SK-N-SH (cell line): Measurements from ENCODE around the gene PAPOLB. TPM values are rescaled to one million over a fixed set of nuclear protein-coding genes. Genes with fewer than 3 reads are reported as not detected.

Experiments
- CTCF ChIA-PET: fragments of 300-600, 350-600 bp; formaldehyde crosslinking; extraction: SDS; loops from one replicate; lab custom pipeline; 2021; lab: Yijun Ruan, JAX
- POLR2A ChIA-PET: fragments of 350-600 bp; sonication (Branson Sonifier 250); formaldehyde crosslinking; extraction: SDS; loops from one replicate; lab custom pipeline; 2020; ENCODE audit warnings: antibody characterized with exemption, inconsistent platforms; lab: Yijun Ruan, JAX
- DNase-seq: peaks from one replicate; pipeline ENCODE4 v3.0.0; 2012
- H2AFZ ChIP-seq: fragments of 200-600 bp; sonication (generic); 2 replicates; pipeline ENCODE4 v1.8.1; 2016; ENCODE audit warnings: antibody characterized with exemption, mild to moderate bottlenecking, low read depth
- H3F3A ChIP-seq: fragments of 200-600 bp; sonication (generic); replicated peaks from 2 replicates; pipeline ENCODE3; 2016; ENCODE audit warnings: antibody characterized with exemption, mild to moderate bottlenecking; ENCODE audit not compliant: insufficient read depth
- H3K27ac ChIP-seq, 2 experiments: fragments of 200-500 bp in 1 of 2; fragments of 200-600 bp in 1 of 2; sonication (Bioruptor generic) in 1 of 2; sonication (generic), shearing (Covaris generic) in 1 of 2; 2 replicates each; pipeline versions ENCODE4 v1.5.1 to v1.6.1; 2014 to 2016; ENCODE audit warnings: low read depth in 2 of 2, inconsistent platforms in 1 of 2, low read length in 1 of 2, mild to moderate bottlenecking in 1 of 2, mixed read lengths in 1 of 2
- H3K27me3 ChIP-seq: fragments of 200-600 bp; sonication (generic), shearing (Covaris generic); 2 replicates; pipeline ENCODE4 v1.6.1; 2016; ENCODE audit warnings: mixed run types; ENCODE audit not compliant: insufficient read depth
- H3K36me3 ChIP-seq, 2 experiments: fragments of 200-500 bp in 1 of 2; fragments of 200-600 bp in 1 of 2; sonication (Bioruptor generic) in 1 of 2; sonication (generic) in 1 of 2; replicated peaks in 1 of 2; 2 replicates each; pipeline versions ENCODE3 to v1.5.1; 2014 to 2016; ENCODE audit warnings: low read length in 1 of 2, mild to moderate bottlenecking in 1 of 2; ENCODE audit not compliant: insufficient read depth in 2 of 2, control insufficient read depth in 1 of 2
- H3K4me1 ChIP-seq, 2 experiments: fragments of 200-500 bp in 1 of 2; fragments of 200-600 bp in 1 of 2; sonication (Bioruptor generic) in 1 of 2; sonication (generic), shearing (Covaris generic) in 1 of 2; 2 replicates each; pipeline versions ENCODE4 v1.5.1 to v1.6.1; 2014 to 2016; ENCODE audit warnings: low read depth in 1 of 2, low read length in 1 of 2, mixed run types in 1 of 2; ENCODE audit not compliant: insufficient read depth in 2 of 2, control insufficient read depth in 1 of 2
- H3K4me2 ChIP-seq: fragments of 200-600 bp; sonication (generic), shearing (Covaris generic); 2 replicates; pipeline ENCODE4 v1.6.1; 2017; ENCODE audit warnings: mixed run types
- H3K4me3 ChIP-seq, 2 experiments: fragments of 200-500 bp in 1 of 2; fragments of 200-600 bp in 1 of 2; sonication (Bioruptor generic) in 1 of 2; sonication (generic), shearing (Covaris generic) in 1 of 2; 2 replicates each; pipeline versions ENCODE4 v1.5.1 to v1.8.1; 2014 to 2016; ENCODE audit warnings: low read depth in 2 of 2, inconsistent platforms in 1 of 2, low read length in 1 of 2, mild to moderate bottlenecking in 1 of 2, mixed read lengths in 1 of 2, moderate library complexity in 1 of 2
- H3K79me2 ChIP-seq: fragments of 200-600 bp; sonication (generic); 2 replicates; pipeline ENCODE4 v1.8.1; 2017; ENCODE audit warnings: mild to moderate bottlenecking; ENCODE audit not compliant: insufficient read depth
- H3K9ac ChIP-seq: fragments of 200-600 bp; sonication (generic); 2 replicates; pipeline ENCODE4 v1.6.1; 2017; ENCODE audit warnings: mixed run types
- H3K9me2 ChIP-seq: fragments of 200-600 bp; sonication (generic); 2 replicates; pipeline ENCODE4 v1.6.1; 2017; ENCODE audit warnings: mixed run types
- H3K9me3 ChIP-seq: fragments of 200-600 bp; sonication (generic); 2 replicates; pipeline ENCODE4 v1.6.1; 2017; ENCODE audit warnings: mixed run types, mild to moderate bottlenecking, moderate library complexity
- H4K20me1 ChIP-seq: fragments of 200-600 bp; sonication (generic); 2 replicates; pipeline ENCODE4 v1.6.1; 2017; ENCODE audit warnings: mild to moderate bottlenecking, mixed run types; ENCODE audit not compliant: insufficient read depth
- ELF1 ChIP-seq: IDR thresholded peaks from 2 replicates; pipeline ENCODE4 v1.4.0; 2012
- FOSL2 ChIP-seq: IDR thresholded peaks from 2 replicates; pipeline ENCODE4 v1.4.0; 2012; ENCODE audit warnings: low read depth, mild to moderate bottlenecking, moderate library complexity, borderline replicate concordance
- GATA2 ChIP-seq: sonication (generic); formaldehyde crosslinking; IDR thresholded peaks from 2 replicates; pipeline ENCODE4 v1.5.0; 2020; ENCODE audit warnings: mild to moderate bottlenecking, missing genetic modification reagents
- MAX ChIP-seq: IDR thresholded peaks from 2 replicates; pipeline ENCODE4 v1.4.0; 2012; ENCODE audit warnings: low read depth
- MEF2A ChIP-seq: IDR thresholded peaks from 2 replicates; pipeline ENCODE4 v1.4.0; 2012; ENCODE audit warnings: low read depth, borderline replicate concordance
- MXI1 ChIP-seq: IDR thresholded peaks from 2 replicates; pipeline ENCODE4 v1.6.1; 2012; ENCODE audit warnings: mild to moderate bottlenecking, low read depth, low read length, improper control_type of control experiment
- POLR2AphosphoS5 ChIP-seq: IDR thresholded peaks from 2 replicates; pipeline ENCODE4 v1.6.1; 2012; ENCODE audit warnings: low read depth, low read length
- REST ChIP-seq: IDR thresholded peaks from 2 replicates; pipeline ENCODE4 v1.6.1; 2012; ENCODE audit warnings: mild to moderate bottlenecking, low read depth, low read length, moderate library complexity
- SIN3A ChIP-seq: IDR thresholded peaks from 2 replicates; pipeline ENCODE4 v1.6.1; 2012; ENCODE audit warnings: low read depth, mild to moderate bottlenecking, low read length, moderate library complexity, borderline replicate concordance
- SMC3 ChIP-seq: IDR thresholded peaks from 2 replicates; pipeline ENCODE4 v1.6.1; 2012; ENCODE audit warnings: low read depth, low read length, improper control_type of control experiment
- TCF12 ChIP-seq: IDR thresholded peaks from 2 replicates; pipeline ENCODE4 v1.4.0; 2012
- TEAD4 ChIP-seq: IDR thresholded peaks from 2 replicates; pipeline ENCODE4 v1.4.0; 2012; ENCODE audit warnings: mild to moderate bottlenecking, borderline replicate concordance; ENCODE audit not compliant: insufficient read depth
- USF1 ChIP-seq: IDR thresholded peaks from 2 replicates; pipeline ENCODE4 v1.4.0; 2012; ENCODE audit warnings: low read depth, borderline replicate concordance
- YY1 ChIP-seq: IDR thresholded peaks from 2 replicates; pipeline ENCODE4 v1.4.0; 2012; ENCODE audit warnings: low read depth, mild to moderate bottlenecking
- ZBTB33 ChIP-seq: IDR thresholded peaks from 2 replicates; pipeline ENCODE4 v1.4.0; 2012; ENCODE audit warnings: low read depth, borderline replicate concordance
- WGBS: methylation state at CpG from one replicate; pipeline ENCODE4 v1.1.6; 2017; ENCODE audit warnings: low lambda C conversion rate; 5-methylcytosine and 5-hydroxymethylcytosine counted together
- polyA plus RNA-seq, 3 experiments: library from polyadenylated mRNA; depleted of rRNA; stranded (reverse); fragments of >200 nt; gene quantifications; 2 replicates each; pipeline ENCODE4 v1.2.3, GENCODE V29; 2012

PAPOLB gene
- polyA plus RNA-seq, 1 of the 3 experiments (the other 2 are of a cell fraction), result not detected

- TF ChIP-seq REST (no peak), ELF1 (no peak), TEAD4 (no peak), SIN3A (no peak)
Measured at GRCh38 chr7:4875391-4875790, 13.6 kb upstream of the PAPOLB start (continued).

- Histone ChIP-seq H3K36me3 (peaks cover 0 to 3% of the 10 kb centered on the region in 2 experiments), H3K27ac (peak overlapping the region in 1 of 2 experiments; percentile 85; a peak in 2 of 4 replicates), H3F3A (no peaks in the 10 kb centered on the region), H3K4me3 (no peak overlapping the region), H3K9ac (no peak overlapping the region), H3K4me1 (peaks cover 0 to 36% of the 10 kb centered on the region in 2 experiments; a peak in 1 of 4 replicates), H3K9me3 (no peaks in the 10 kb centered on the region), H3K79me2 (no peaks in the 10 kb centered on the region), H3K27me3 (no peaks in the 10 kb centered on the region), H3K4me2 (no peak overlapping the region), H4K20me1 (no peaks in the 10 kb centered on the region), H2AFZ (no peak overlapping the region), H3K9me2 (no peaks in the 10 kb centered on the region)
- WGBS, result 88% methylated on average over 31 of the region's 31 CpGs
- ChIA-PET CTCF (interaction anchor here (1.1 to 21.4 kb wide), 5 partner anchors 10 to 75 kb away, joined by 3 to 645 read pairs (median 20); partner anchors contain the start of genes PAPOLB and RADIL), POLR2A (interaction anchor here (4.1 kb wide), 1 partner anchor 10 kb away, joined by 30 read pairs; the partner anchor contains the start of gene RADIL)
- TF ChIP-seq MAX (no peak), GATA2 (CRISPR knock-in tag) (peak; percentile 73)
- peak; percentile 60 for DNase-seq
Measured at GRCh38 chr7:4873071-4873944, 11.5 kb upstream of the PAPOLB start.

GRCh38 chr7:4871930-4872675 is 10.3 kb upstream of the PAPOLB start:
- H3K27ac ChIP-seq, result peak overlapping the region in 1 of 2 experiments; percentile 85; a peak in 2 of 4 replicates
- POLR2A ChIA-PET, result interaction anchor here (1.6 to 4.1 kb wide), 2 partner anchors 11 to 16 kb away, joined by 8 to 30 read pairs; partner anchors contain the start of gene RADIL
- DNase-seq, result peak; percentile 99
- H3K4me2 ChIP-seq, result no peak overlapping the region
- CTCF ChIA-PET, result interaction anchor here (1.7 to 21.4 kb wide), 4 partner anchors 11 to 213 kb away, joined by 4 to 645 read pairs (median 55); partner anchors contain the start of genes PAPOLB and RADIL
- no peaks in the 10 kb centered on the region for H3K9me3 ChIP-seq
- H3K9me2 ChIP-seq, result no peaks in the 10 kb centered on the region
- no peaks in the 10 kb centered on the region for H3K79me2 ChIP-seq
- 63% methylated on average over 17 of the region's 19 CpGs for WGBS
- H3F3A ChIP-seq, result no peaks in the 10 kb centered on the region
- no peak overlapping the region for H3K4me3 ChIP-seq
- no peak overlapping the region for H3K9ac ChIP-seq
- no peaks in the 10 kb centered on the region for H4K20me1 ChIP-seq
- H3K27me3 ChIP-seq, result no peaks in the 10 kb centered on the region
- H2AFZ ChIP-seq, result no peak overlapping the region
- H3K36me3 ChIP-seq, result peaks cover 0 to 3% of the 10 kb centered on the region in 2 experiments
- H3K4me1 ChIP-seq, result peaks cover 0 to 36% of the 10 kb centered on the region in 2 experiments; a peak in 1 of 4 replicates
- TF ChIP-seq FOSL2 (no peak), SMC3 (no peak), TCF12 (peak; percentile 90), MXI1 (peak; percentile 88), POLR2AphosphoS5 (peak; percentile 72), GATA2 (CRISPR knock-in tag) (peak; percentile 96), MEF2A (no peak), USF1 (no peak), ZBTB33 (no peak), YY1 (no peak)
